OCI-LY3 (cell line): Measurements from ENCODE around the gene DYNC1I1.

Experiments used
- CTCF ChIP-seq: fragments of 200-600, 300-600 bp; sonication (generic); IDR thresholded peaks from 2 replicates; pipeline ENCODE4 v1.5.1; 2014; ENCODE audit warnings: antibody characterized with exemption, low read length, low read depth
- EZH2phosphoT487 ChIP-seq: fragments of 200-600 bp; shearing (Covaris generic); IDR thresholded peaks from 2 replicates; pipeline ENCODE4 v1.6.1; 2018; ENCODE audit warnings: antibody characterized with exemption, mixed run types, low read depth

DNA sequence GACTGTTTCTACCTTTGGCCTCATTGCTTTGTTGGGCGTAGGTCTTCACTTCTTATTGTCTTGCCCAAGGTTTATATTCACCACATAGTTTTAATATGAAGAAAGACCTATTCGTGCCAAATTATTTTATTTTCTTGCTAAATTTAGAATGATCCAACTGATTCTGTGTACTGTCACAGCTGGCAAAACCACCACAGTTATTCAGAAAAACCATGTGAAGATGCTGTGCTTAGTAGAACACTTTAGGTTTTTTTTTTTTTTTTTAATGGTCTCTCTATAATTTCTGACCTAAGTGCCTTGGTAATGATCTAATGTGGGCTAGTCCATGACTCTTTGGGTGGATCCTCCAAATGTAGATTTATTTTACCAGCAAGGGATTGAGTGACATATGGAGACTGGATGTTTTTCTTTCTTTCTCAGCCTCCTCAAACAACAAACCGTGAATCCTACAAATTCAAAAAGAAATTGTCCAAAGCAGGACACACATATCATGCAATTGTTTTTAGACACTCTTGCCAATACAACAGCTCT, 243.8 kb downstream of the DYNC1I1 start:
- TF ChIP-seq CTCF (no peak), EZH2phosphoT487 (no peak)
